Transverse colon (tissue), 4 donors: ENCODE data around the gene LRAT. TPM values are rescaled to one million over a fixed set of nuclear protein-coding genes. Genes with fewer than 3 reads are reported as not detected.

Experiments
- DNase-seq: peaks from one replicate; pipeline ENCODE4 v3.0.0-alpha.2; 2019
- H3K27ac ChIP-seq, 4 donors: fragments of 200-600 bp; sonication (generic); 2 replicates each; pipeline ENCODE4 v1.5.1; 2016 to 2018; ENCODE audit warnings: inconsistent platforms in 4 of 4
- H3K27me3 ChIP-seq: fragments of 200-600 bp; sonication (generic); 2 replicates; pipeline ENCODE4 v1.5.1; 2017; ENCODE audit warnings: inconsistent platforms
- H3K36me3 ChIP-seq, 4 donors: fragments of 200-600 bp; sonication (generic); 2 replicates each; pipeline ENCODE4 v1.5.1; 2017 to 2019; ENCODE audit warnings: inconsistent platforms in 4 of 4
- H3K4me1 ChIP-seq, 4 donors: fragments of 200-600 bp; sonication (generic); 2 replicates each; pipeline ENCODE4 v1.5.1; 2017 to 2020; ENCODE audit warnings: inconsistent platforms in 4 of 4
- H3K4me3 ChIP-seq, 4 donors: fragments of 200-600 bp; sonication (generic); 1 replicate in 1 of 4; 2 replicates in 3 of 4; pipeline versions ENCODE4 v1.5.1 to v1.6.1; 2017 to 2019; ENCODE audit warnings: inconsistent platforms in 4 of 4
- H3K9me3 ChIP-seq, 2 donors: fragments of 200-600 bp; sonication (generic); 2 replicates each; pipeline ENCODE4 v1.5.1; 2017 to 2019; ENCODE audit warnings: inconsistent platforms in 2 of 2
- EP300 ChIP-seq: sonication (generic); formaldehyde crosslinking; IDR thresholded peaks from one replicate; pipeline ENCODE4 v1.6.1; 2017; ENCODE audit warnings: antibody characterized with exemption, low read depth
- POLR2A ChIP-seq: fragments of 450-650 bp; IDR thresholded peaks from one replicate; pipeline ENCODE4 v1.6.1; 2016; ENCODE audit warnings: antibody characterized with exemption, mild to moderate bottlenecking, moderate library complexity
- POLR2AphosphoS5 ChIP-seq, 3 donors: sonication (generic); formaldehyde crosslinking; IDR thresholded peaks; one replicate each; pipeline ENCODE4 v1.6.1; 2016; ENCODE audit warnings: antibody characterized with exemption in 3 of 3
- WGBS, 2 donors: methylation state at CpG; one replicate each; pipeline ENCODE4 v1.1.5; 2018; ENCODE audit warnings: low coverage in 1 of 2; 5-methylcytosine and 5-hydroxymethylcytosine counted together
- in situ Hi-C, 4 donors: fragments of 200-750 bp; cut with MboI; loops; one replicate each; pipeline versions ENCODE4 v1.15.0 to v1.15.1; 2017; ENCODE audit warnings: low sequenced_read_pairs in 3 of 4, low pct_ligation_motif_present in 1 of 4, low pct_unique_long_range_greater_than_20kb in 1 of 4
- intact Hi-C: fragments of 100-400 bp; cut with DNase I; formaldehyde crosslinking; loops from one replicate; pipeline ENCODE4 v1.15.1; 2023; ENCODE audit warnings: low total_unique reads
- total RNA-seq, 4 donors: library from RNA; depleted of rRNA; stranded (reverse); fragments of >200 nt; gene quantifications; one replicate each; pipeline ENCODE4 v1.1.0, GENCODE V29; 2016
- TF ChIP-seq, protein P1 (sequence below), 5 experiments: fragments of 200-600 bp in 3 of 5; fragments of 450-650 bp in 2 of 5; sonication (generic) in 3 of 5; IDR thresholded peaks; 1 replicate in 2 of 5; 2 replicates in 3 of 5; pipeline ENCODE4 v1.5.1; 2016 to 2017; ENCODE audit warnings: antibody characterized with exemption in 5 of 5, inconsistent platforms in 3 of 5, mild to moderate bottlenecking in 2 of 5, moderate library complexity in 1 of 5

The LRAT gene
- total RNA-seq, 4 donors from 2014 or later, result 0.32 to 0.80 (median 0.41) TPM; not detected in 1

- in situ Hi-C loops (no loop called here), intact Hi-C loops (no loop called here)
- no peaks in the 10 kb centered on the region for H3K36me3 ChIP-seq
- H3K4me1 ChIP-seq, result peaks cover 0 to 4% (median 0%) of the 10 kb centered on the region in 4 donors
- H3K27ac ChIP-seq, result no peak overlapping the region
- peaks cover 12% of the 10 kb centered on the region for H3K27me3 ChIP-seq
- DNase-seq, result no peak
- 52 to 87% methylated on average over 1 of the region's 1 CpG for WGBS, 2 donors
- no peak overlapping the region for H3K4me3 ChIP-seq
- TF ChIP-seq POLR2AphosphoS5 (IDR thresholded peaks at IDR 0.05) (no peak), POLR2A (no peak), EP300 (no peak)
- TF ChIP-seq, protein P1, sequence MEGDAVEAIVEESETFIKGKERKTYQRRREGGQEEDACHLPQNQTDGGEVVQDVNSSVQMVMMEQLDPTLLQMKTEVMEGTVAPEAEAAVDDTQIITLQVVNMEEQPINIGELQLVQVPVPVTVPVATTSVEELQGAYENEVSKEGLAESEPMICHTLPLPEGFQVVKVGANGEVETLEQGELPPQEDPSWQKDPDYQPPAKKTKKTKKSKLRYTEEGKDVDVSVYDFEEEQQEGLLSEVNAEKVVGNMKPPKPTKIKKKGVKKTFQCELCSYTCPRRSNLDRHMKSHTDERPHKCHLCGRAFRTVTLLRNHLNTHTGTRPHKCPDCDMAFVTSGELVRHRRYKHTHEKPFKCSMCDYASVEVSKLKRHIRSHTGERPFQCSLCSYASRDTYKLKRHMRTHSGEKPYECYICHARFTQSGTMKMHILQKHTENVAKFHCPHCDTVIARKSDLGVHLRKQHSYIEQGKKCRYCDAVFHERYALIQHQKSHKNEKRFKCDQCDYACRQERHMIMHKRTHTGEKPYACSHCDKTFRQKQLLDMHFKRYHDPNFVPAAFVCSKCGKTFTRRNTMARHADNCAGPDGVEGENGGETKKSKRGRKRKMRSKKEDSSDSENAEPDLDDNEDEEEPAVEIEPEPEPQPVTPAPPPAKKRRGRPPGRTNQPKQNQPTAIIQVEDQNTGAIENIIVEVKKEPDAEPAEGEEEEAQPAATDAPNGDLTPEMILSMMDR (IDR thresholded peaks at IDR 0.05), result no peak
- no peaks in the 10 kb centered on the region for H3K9me3 ChIP-seq
Observed at GRCh38 chr4:154736770-154737169, 7.0 kb upstream of the LRAT start.

DNA sequence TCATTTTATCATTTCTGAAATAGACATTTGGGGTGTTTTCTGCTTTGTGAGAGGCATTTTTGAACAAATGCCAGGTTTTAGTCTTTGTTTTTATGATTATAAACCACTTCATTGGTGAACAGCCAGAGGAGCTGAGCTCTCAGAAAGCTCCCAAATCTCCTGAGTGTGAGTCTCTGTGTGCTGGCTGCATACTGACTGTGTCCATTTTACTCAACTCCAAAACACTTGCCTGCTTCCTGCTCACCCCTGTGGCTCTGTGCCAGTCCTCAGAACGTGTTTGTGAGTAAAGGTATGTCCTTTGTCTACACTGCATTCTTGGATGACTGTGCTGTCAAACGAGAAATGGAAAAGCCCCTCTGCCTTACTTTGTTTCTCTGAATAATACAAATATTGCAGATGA is 5.4 kb upstream of the LRAT start:
- Histone ChIP-seq H3K4me3 (no peak overlapping the region), H3K4me1 (peaks cover 0 to 20% (median 4%) of the 10 kb centered on the region in 4 donors), H3K27me3 (peaks cover 28% of the 10 kb centered on the region), H3K36me3 (no peaks in the 10 kb centered on the region), H3K27ac (no peak overlapping the region), H3K9me3 (no peaks in the 10 kb centered on the region)
- 23 to 33% methylated on average over 2 of the region's 2 CpGs for WGBS, 2 donors
- in situ Hi-C loops (no loop called here), intact Hi-C loops (no loop called here)
- no peak for DNase-seq
- TF ChIP-seq, protein P1 (IDR thresholded peaks at IDR 0.05), result no peak
- TF ChIP-seq EP300, result no peak
- no peak for TF ChIP-seq POLR2AphosphoS5 (IDR thresholded peaks at IDR 0.05)
- no peak for TF ChIP-seq POLR2A

DNA sequence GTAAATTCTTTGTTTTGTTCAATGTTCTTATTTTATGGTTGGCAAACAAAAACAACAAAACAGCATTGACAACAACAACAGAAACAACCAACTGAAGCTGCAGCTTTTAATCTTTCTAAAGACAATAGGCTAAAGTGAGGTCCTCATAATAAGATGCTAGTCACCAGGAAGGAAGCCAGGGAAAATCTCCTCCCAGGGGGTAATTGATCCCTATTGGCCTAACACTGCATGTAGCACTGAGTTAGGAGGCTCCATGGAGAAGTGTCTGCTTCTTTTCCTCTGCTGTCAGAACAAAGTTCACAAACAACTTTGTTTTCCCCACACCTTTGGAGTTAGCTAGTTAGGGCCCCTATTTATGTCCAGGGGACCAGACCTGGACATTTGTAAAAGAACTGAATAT is 4.7 kb upstream of the LRAT start:
- in situ Hi-C loops (no loop called here), intact Hi-C loops (no loop called here)
- Histone ChIP-seq H3K27ac (no peak overlapping the region), H3K9me3 (no peaks in the 10 kb centered on the region), H3K36me3 (no peaks in the 10 kb centered on the region), H3K4me3 (no peak overlapping the region), H3K27me3 (peaks cover 35% of the 10 kb centered on the region), H3K4me1 (peaks cover 0 to 26% (median 6%) of the 10 kb centered on the region in 4 donors)
- DNase-seq, result no peak
- TF ChIP-seq, protein P1 (IDR thresholded peaks at IDR 0.05), result no peak
- TF ChIP-seq POLR2AphosphoS5 (IDR thresholded peaks at IDR 0.05) (no peak), POLR2A (no peak), EP300 (no peak)

GRCh38 chr4:154740462-154740861 is 3.3 kb upstream of the LRAT start:
- WGBS, 2 donors, result 88 to 89% methylated on average over 8 to 24 of the region's 24 CpGs
- intact Hi-C loops, result no loop called here
- DNase-seq, result no peak
- peaks cover 0 to 32% (median 9%) of the 10 kb centered on the region in 4 donors for H3K4me1 ChIP-seq
- H3K9me3 ChIP-seq, result no peaks in the 10 kb centered on the region
- in situ Hi-C loops, result no loop called here
- no peaks in the 10 kb centered on the region for H3K36me3 ChIP-seq
- H3K27me3 ChIP-seq, result peaks cover 49% of the 10 kb centered on the region
- H3K27ac ChIP-seq, result no peak overlapping the region
- TF ChIP-seq POLR2AphosphoS5 (IDR thresholded peaks at IDR 0.05), result no peak
- TF ChIP-seq POLR2A, result no peak
- no peak overlapping the region for H3K4me3 ChIP-seq

DNA sequence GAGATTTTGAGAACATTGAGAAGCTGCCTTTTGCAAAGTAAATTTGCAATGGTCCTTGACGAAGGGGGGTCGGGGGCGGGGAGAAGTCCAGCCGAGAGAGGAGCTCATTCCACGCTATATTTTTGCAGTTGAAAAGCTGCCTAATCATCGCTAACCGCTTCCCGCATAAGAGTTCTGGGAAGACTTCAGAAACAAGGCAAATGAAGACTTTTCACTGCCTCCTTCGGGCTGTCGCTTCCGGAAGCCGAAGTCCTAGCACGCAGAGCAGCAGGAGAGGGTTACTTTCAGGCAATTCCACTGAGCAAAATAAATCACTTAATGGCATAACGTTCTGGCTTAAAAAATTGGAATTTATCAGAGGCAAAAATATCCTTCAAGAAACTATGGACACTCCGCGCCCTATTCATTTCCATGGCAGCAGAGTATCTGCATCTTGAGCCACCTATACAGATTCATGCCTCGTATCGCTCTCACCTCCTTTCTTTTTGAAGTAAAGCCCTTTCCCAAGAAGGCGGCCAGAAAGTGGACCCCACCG is 2.6 kb upstream of the LRAT start:
- in situ Hi-C loops (no loop called here), intact Hi-C loops (no loop called here)

More for the DNA sequence above, 2.6 kb upstream of the LRAT start:
- no peak for DNase-seq
- Histone ChIP-seq H3K36me3 (no peaks in the 10 kb centered on the region), H3K9me3 (no peaks in the 10 kb centered on the region), H3K27me3 (peaks cover 56% of the 10 kb centered on the region), H3K27ac (no peak overlapping the region), H3K4me3 (no peak overlapping the region), H3K4me1 (peaks cover 0 to 32% (median 9%) of the 10 kb centered on the region in 4 donors)
- WGBS, 2 donors, result 51 to 55% methylated on average over 20 of the region's 20 CpGs
- TF ChIP-seq, protein P1 (IDR thresholded peaks at IDR 0.05), result no peak
- no peak for TF ChIP-seq POLR2AphosphoS5 (IDR thresholded peaks at IDR 0.05)
- no peak for TF ChIP-seq EP300
